ENCODE results near the gene LKAAEAR1. TPM values are rescaled to one million over a fixed set of nuclear protein-coding genes. Genes with fewer than 3 reads are reported as not detected.

The LKAAEAR1 gene
- total and polyA plus RNA-seq, 9 of the 15 experiments (the other 6 are each of a cell fraction or from before 2014, with no cell fraction given), result not detected

GRCh38 chr20:64101731-64102621 is 17.8 kb upstream of the LKAAEAR1 start (continued):
- TF ChIP-seq CTCF (IDR thresholded peaks at IDR 0.05 in 2 of 3, conservative IDR thresholded peaks at IDR 0.05 in 1 of 3; ENCODE audit: insufficient read depth in 2 of 3, low read depth in 1 of 3, low read length in 3 of 3) (peak; percentile 79 to 91 (median 82)), ZNF639 (CRISPR knock-in tag; conservative IDR thresholded peaks at IDR 0.05 in 1 of 2, IDR thresholded peaks at IDR 0.05 in 1 of 2) (no peak), FOXP1 (CRISPR knock-in tag; IDR thresholded peaks at IDR 0.05) (no peak), CREB3 (tag; conservative IDR thresholded peaks at IDR 0.05; ENCODE audit: low read depth) (no peak), ZBTB9 (CRISPR knock-in tag; IDR thresholded peaks at IDR 0.05) (no peak), SNAPC5 (CRISPR knock-in tag; IDR thresholded peaks at IDR 0.05) (no peak), TSHZ1 (CRISPR knock-in tag; IDR thresholded peaks at IDR 0.05) (no peak), SP1 (CRISPR knock-in tag; IDR thresholded peaks at IDR 0.05) (no peak)

All from K562 (cell line).